Fibroblast of villous mesenchyme (primary cell): ENCODE measurements around the gene TSPAN5. TPM values are rescaled to one million over a fixed set of nuclear protein-coding genes. Genes with fewer than 3 reads are reported as not detected.
A peak's percentile ranks its signal among the peaks of the same experiment; 100 is the strongest.

Source experiments
- DNase-seq: peaks from one replicate; pipeline ENCODE4 v3.0.0-alpha.2; 2010; ENCODE audit warnings: low read depth
- H3K4me3 ChIP-seq: 2 replicates; pipeline ENCODE4 v1.5.1; 2011; ENCODE audit warnings: low read depth, mild to moderate bottlenecking, low read length
- total RNA-seq: library from RNA; depleted of rRNA; stranded (reverse); fragments of >200 nt; gene quantifications from 2 replicates; pipeline ENCODE4 v1.2.3, GENCODE V29; 2012
- TF ChIP-seq, protein P1 (sequence below): IDR thresholded peaks from 2 replicates; pipeline ENCODE4 v1.5.1; 2012; ENCODE audit warnings: low read depth, mild to moderate bottlenecking, low read length; ENCODE audit not compliant: insufficient read depth

The TSPAN5 gene
- total RNA-seq, 1 donor: 50.5 TPM

- H3K4me3 ChIP-seq: no peak overlapping the region
- DNase-seq: peak; percentile 30
- TF ChIP-seq, protein P1, sequence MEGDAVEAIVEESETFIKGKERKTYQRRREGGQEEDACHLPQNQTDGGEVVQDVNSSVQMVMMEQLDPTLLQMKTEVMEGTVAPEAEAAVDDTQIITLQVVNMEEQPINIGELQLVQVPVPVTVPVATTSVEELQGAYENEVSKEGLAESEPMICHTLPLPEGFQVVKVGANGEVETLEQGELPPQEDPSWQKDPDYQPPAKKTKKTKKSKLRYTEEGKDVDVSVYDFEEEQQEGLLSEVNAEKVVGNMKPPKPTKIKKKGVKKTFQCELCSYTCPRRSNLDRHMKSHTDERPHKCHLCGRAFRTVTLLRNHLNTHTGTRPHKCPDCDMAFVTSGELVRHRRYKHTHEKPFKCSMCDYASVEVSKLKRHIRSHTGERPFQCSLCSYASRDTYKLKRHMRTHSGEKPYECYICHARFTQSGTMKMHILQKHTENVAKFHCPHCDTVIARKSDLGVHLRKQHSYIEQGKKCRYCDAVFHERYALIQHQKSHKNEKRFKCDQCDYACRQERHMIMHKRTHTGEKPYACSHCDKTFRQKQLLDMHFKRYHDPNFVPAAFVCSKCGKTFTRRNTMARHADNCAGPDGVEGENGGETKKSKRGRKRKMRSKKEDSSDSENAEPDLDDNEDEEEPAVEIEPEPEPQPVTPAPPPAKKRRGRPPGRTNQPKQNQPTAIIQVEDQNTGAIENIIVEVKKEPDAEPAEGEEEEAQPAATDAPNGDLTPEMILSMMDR: no peak
Measured at GRCh38 chr4:98613453-98614075, 44.8 kb downstream of the TSPAN5 start.

DNA sequence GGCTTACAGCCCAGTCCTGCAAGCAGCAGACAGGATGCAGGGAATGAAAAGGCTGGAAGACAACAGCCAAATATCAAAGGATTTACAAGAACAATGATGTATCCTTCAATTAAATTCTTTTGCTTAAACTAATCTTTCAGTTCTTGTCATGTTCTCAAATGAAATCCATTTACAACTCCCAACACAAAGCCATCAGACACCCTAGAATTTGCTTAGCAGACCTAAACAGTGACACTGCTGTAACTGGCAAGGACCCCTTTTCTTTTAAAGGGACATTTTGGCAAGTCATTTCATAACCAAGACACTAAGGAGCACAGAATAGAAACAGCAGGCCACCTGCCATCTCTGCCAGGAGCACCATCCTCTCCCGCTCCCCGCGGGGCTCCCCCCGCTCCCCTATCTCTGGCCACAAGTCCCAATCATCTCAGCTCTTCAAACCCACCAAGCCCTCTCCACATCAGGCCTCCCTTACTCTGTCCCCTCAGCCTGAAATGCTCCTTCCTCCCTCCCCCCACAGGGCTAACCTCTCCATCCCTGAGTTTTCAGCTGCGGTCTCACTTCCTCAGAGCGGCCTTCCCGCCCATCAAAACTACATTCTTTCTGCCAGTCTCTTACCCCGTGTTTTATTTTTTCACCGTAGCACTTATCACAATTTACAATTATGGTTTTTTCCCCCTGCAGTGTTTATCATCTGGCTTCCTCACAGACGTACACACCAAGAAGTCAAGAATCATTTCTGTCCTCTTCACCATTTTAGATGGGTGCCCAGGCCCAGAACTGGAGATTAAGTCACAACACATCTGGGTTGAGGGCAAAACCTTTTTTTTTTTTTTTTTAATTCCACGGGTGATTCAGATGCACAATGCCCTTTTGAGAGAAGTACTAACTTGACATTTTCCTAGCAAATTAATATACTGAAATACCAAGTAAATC lies 45.8 kb downstream of the TSPAN5 start:
- H3K4me3 ChIP-seq: no peak overlapping the region
- no peak for DNase-seq
- TF ChIP-seq, protein P1: no peak

DNA sequence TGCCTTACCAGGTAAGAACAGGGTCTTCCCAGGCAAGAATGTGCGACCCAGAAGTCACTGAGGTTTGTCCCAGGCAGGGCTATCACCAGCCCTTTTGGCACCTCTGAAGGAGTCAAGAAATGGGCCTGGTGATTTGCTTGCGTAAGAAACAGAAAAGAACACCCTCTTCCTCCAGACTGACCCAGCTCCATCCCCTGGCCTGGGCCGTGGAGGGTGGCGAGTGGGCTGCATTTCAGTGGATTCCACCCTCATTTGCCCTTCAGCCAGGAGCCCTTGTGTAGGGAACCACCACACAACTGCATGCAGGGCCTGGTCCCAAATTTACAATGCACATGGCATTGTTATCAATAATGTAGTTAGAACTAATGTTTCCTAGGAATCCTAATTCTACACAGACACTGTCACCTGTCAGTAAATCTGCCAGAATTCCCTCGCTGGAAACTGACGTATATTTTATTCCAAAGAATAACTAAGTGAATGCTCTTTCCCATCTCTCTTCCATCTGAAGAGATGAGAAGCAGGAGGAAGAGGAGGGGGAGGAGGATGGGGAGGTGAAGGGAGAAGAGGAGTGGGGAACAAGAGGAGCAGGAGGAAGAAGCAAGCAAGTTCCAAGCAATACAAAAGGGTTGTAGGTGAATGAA lies 46.6 kb downstream of the TSPAN5 start:
- no peak for DNase-seq
- TF ChIP-seq, protein P1: no peak
- H3K4me3 ChIP-seq: no peak overlapping the region

DNA sequence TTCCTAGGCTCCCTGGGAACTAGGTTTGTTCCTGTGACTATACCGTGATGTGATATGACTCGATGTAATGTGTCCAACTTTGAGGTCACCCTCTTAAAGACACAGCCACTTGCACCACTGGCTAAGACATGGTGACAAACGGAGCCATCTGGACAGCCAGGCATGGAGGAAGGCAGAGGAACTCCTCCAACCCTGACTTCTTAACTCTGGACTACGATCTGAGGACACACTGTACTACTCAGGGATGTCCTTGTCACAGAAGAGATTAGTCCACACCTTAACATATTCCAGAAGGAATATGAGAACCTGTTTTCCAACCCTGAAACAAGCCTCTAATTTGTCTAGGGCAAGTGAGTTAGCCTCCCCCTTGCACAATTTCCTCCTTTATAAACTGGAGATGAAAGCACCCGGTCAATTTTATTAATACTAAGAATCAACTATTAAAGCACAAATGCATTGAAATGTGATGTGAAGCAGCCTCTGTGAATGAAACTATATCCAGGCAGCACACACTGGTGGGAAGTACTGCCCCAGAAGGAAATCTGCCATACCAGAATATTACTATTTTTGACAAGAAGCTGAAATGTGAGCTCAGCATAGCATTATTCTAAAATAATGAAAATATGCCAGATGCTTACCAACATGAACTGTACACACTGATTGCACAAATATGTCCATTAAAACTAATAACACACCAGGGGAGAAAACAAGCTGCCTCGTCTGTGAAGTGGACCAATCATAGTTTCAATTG lies 47.3 kb downstream of the TSPAN5 start:
- no peak for DNase-seq
- no peak overlapping the region for H3K4me3 ChIP-seq
- TF ChIP-seq, protein P1: no peak

DNA sequence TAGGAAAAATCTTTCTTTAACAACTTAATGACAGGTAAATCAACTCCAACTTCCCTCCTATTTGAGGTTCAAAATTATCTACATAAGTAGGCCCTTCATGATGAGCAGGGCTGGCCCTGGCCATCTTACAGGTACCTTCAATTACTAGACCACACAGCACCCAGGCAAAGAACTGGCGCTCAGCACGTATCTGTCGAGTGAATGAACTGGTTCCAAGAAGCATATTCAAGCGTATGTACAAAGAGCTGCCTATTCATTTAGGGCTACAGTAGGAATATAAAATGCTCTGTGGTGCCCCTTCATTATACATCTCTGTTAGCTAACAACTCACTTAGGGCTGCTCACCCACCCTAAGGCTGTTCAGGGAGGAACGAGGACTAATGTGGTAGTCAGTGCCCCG lies 48.0 kb downstream of the TSPAN5 start:
- TF ChIP-seq, protein P1: no peak
- DNase-seq: no peak
- H3K4me3 ChIP-seq: no peak overlapping the region

DNA sequence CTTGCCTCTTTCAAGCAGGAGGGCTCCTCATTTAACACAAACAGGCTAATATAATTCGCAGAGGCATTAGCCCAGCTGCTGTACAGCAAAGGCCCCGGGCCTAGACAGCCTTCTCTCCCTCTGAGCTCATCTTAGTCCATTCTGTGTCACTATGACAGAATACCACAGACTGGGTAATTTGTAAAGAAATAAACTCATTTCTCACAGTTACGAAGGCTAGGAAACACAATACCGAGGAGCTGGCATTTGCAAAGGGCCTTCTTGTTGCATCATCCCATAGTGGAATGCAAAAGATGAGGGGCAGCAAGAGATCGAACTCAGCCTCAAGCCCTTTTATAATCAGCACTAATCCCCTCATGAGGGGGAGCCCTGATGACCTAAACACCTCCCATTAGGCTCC lies 48.5 kb downstream of the TSPAN5 start:
- TF ChIP-seq, protein P1: no peak
- DNase-seq: no peak
- no peak overlapping the region for H3K4me3 ChIP-seq
